Measurements from ENCODE around the gene C2orf42.
"Not testable (repeated sequence)": the region's sequence is repeated elsewhere in the genome, so short reads cannot be mapped to it uniquely, and the experiment has no call there.

The C2orf42 gene

DNA sequence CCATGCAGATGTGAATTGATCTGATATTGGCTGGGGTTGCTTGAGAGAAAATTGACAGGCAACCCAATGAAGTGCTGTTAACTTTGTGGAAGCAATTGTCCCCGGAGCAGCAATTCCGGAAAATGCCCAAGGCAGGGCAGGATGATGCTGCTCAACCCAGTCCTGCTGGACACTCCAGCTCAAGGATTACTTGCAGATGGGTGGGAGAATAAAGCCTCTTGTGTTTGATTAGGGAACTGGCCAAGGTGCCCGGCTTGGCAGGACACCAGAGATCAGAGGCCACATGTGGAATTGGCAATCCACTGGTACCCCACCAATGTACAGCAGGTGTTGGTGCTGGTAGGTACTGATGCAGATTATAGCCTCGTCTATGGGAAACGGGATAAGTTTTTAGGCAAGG lies 12.3 kb upstream of the C2orf42 start:
- H3K27ac ChIP-seq (ENCODE audit: low read depth, low read length, severe bottlenecking) = no peak overlapping the region
- no peaks in the 10 kb centered on the region for H3K9me3 ChIP-seq (ENCODE audit: control insufficient read depth, low read length)
- no peak overlapping the region for H3K4me3 ChIP-seq (ENCODE audit: extremely low read depth, insufficient read depth, low read length, poor library complexity, severe bottlenecking)
- no peaks in the 10 kb centered on the region for H3K36me3 ChIP-seq (ENCODE audit: control insufficient read depth, insufficient read depth, low read length)
- H3K4me1 ChIP-seq (ENCODE audit: control insufficient read depth, insufficient read depth, low read length, poor library complexity, severe bottlenecking) = no peaks in the 10 kb centered on the region
- 91 to 100% methylated on average over 5 of the region's 5 CpGs for WGBS, 2 experiments (ENCODE audit: insufficient coverage in 2 of 2)

DNA sequence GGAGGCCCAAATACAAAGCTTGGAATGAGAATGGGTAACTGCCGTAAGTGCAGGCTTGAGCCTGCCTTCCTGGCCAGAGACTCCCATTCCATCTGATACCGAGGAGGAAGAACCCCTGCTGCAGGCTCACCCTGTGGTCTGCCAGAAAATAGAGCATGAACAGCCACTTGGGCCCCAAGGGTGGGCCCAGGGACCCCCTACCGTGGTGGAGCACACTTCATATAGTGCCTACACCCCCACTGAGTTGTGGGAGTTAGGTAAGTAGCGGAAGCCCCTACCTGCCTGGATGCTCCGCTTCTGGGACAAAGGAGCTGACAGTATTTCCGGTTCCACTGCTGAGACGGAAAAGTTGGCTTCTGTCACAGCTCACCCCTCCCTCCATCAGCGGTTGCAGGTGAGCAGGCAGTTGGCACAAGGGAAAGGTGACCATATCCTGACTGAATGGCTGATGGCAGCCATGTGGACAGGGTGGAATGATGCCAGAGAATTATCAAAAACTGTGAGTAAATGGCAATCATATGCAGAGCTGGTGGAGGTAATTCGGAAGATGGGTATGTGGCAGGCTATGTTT lies 11.5 kb upstream of the C2orf42 start:
- no peak overlapping the region for H3K27ac ChIP-seq (ENCODE audit: low read depth, low read length, severe bottlenecking)
- 88 to 98% methylated on average over 6 to 8 of the region's 9 CpGs for WGBS, 2 experiments (ENCODE audit: insufficient coverage in 2 of 2)
- H3K9me3 ChIP-seq (ENCODE audit: control insufficient read depth, low read length) = no peaks in the 10 kb centered on the region
- no peak overlapping the region for H3K4me3 ChIP-seq (ENCODE audit: extremely low read depth, insufficient read depth, low read length, poor library complexity, severe bottlenecking)
- no peaks in the 10 kb centered on the region for H3K4me1 ChIP-seq (ENCODE audit: control insufficient read depth, insufficient read depth, low read length, poor library complexity, severe bottlenecking)
- no peaks in the 10 kb centered on the region for H3K36me3 ChIP-seq (ENCODE audit: control insufficient read depth, insufficient read depth, low read length)

DNA sequence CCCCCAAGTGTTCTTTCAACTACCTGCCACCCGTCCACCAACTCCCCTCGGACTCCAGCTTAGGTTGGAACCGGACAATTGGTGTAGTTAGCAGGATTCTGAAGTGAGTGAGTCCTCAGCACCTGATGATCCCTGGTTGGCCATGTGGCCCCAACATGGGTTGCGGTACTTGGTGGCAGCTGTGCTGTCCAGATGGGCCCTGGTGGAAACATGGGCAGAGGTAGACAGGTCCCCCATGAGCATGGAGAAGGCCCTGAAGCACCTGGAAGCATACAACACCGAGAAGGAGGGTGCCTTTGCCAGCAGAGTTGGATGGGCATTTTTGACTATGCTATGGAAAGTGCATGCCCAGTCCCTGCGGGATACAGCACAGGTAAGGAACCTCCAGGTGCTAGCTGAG lies 11.0 kb upstream of the C2orf42 start:
- H3K36me3 ChIP-seq (ENCODE audit: control insufficient read depth, insufficient read depth, low read length) = no peaks in the 10 kb centered on the region
- 91 to 100% methylated on average over 3 to 5 of the region's 6 CpGs for WGBS, 2 experiments (ENCODE audit: insufficient coverage in 2 of 2)

DNA sequence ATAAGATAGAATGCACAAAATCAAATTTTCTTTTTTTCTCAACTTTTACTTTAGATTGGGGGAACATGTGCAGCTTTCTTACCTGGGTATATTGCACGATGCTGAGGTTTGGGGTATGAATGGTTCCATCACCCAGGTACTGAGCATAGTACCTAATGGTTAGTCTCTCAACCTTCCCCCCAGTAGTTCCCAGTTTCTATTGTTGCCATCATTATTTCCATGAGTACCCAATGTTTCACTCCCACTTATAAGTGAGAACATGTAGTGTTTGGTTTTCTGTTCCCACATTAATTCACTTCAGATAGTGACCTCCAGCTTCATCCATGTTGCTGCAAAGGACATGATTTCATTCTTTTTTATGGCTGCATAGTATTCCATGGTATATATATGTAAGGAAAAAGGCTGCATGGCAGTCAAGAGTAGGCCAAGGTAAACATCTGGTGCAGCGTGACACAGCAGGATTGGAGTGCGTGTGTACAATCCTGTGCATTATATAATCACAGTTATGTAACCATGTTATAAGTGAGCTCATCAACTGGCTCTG lies 10.5 kb upstream of the C2orf42 start:
- WGBS, 2 experiments (ENCODE audit: insufficient coverage in 2 of 2) = 100% methylated on average over 2 of the region's 3 CpGs; no CpG with 5 or more reads in 1 of the 2 experiments

More for the DNA sequence above, 11.0 kb upstream of the C2orf42 start:
- Histone ChIP-seq H3K27ac (ENCODE audit: low read depth, low read length, severe bottlenecking) (no peak overlapping the region), H3K9me3 (ENCODE audit: control insufficient read depth, low read length) (no peaks in the 10 kb centered on the region), H3K4me3 (ENCODE audit: extremely low read depth, insufficient read depth, low read length, poor library complexity, severe bottlenecking) (no peak overlapping the region), H3K4me1 (ENCODE audit: control insufficient read depth, insufficient read depth, low read length, poor library complexity, severe bottlenecking) (no peaks in the 10 kb centered on the region)

DNA sequence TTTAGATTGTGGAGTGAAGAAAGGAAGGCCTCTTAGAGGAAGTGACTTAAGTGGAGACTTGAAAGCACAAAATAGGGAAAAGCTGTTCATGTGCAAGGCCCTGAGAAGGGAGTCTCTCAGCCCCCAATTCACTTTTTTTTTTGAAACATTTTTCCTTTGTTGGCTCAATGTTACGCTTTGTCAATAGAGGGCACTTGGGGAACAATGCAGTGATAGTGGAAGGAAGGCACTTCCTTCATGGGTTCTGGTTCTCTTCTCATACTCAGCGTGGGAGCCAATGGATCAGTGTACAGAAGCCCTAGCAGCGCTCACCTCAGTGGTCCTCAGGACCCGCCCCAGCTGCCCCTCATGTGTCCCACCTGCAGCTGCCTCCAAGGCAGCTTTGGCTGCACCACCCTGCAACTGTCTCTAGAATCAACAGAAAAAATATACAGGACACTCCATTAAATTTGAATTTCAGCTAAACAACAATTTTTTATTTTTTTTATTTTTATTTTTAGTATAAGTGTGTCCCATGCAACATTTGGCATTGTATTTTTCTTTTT lies 8.6 kb upstream of the C2orf42 start:
- no peaks in the 10 kb centered on the region for H3K36me3 ChIP-seq (ENCODE audit: control insufficient read depth, insufficient read depth, low read length)
- no peak overlapping the region for H3K27ac ChIP-seq (ENCODE audit: low read depth, low read length, severe bottlenecking)
- no peaks in the 10 kb centered on the region for H3K4me1 ChIP-seq (ENCODE audit: control insufficient read depth, insufficient read depth, low read length, poor library complexity, severe bottlenecking)
- WGBS, 2 experiments (ENCODE audit: insufficient coverage in 2 of 2) = 78 to 89% methylated on average over 3 to 4 of the region's 4 CpGs
- no peaks in the 10 kb centered on the region for H3K9me3 ChIP-seq (ENCODE audit: control insufficient read depth, low read length)
- H3K4me3 ChIP-seq (ENCODE audit: extremely low read depth, insufficient read depth, low read length, poor library complexity, severe bottlenecking) = no peak overlapping the region

More for the DNA sequence above, 10.5 kb upstream of the C2orf42 start:
- no peaks in the 10 kb centered on the region for H3K4me1 ChIP-seq (ENCODE audit: control insufficient read depth, insufficient read depth, low read length, poor library complexity, severe bottlenecking)
- no peaks in the 10 kb centered on the region for H3K36me3 ChIP-seq (ENCODE audit: control insufficient read depth, insufficient read depth, low read length)
- H3K27ac ChIP-seq (ENCODE audit: low read depth, low read length, severe bottlenecking) = no peak overlapping the region
- no peak overlapping the region for H3K4me3 ChIP-seq (ENCODE audit: extremely low read depth, insufficient read depth, low read length, poor library complexity, severe bottlenecking)
- no peaks in the 10 kb centered on the region for H3K9me3 ChIP-seq (ENCODE audit: control insufficient read depth, low read length)

DNA sequence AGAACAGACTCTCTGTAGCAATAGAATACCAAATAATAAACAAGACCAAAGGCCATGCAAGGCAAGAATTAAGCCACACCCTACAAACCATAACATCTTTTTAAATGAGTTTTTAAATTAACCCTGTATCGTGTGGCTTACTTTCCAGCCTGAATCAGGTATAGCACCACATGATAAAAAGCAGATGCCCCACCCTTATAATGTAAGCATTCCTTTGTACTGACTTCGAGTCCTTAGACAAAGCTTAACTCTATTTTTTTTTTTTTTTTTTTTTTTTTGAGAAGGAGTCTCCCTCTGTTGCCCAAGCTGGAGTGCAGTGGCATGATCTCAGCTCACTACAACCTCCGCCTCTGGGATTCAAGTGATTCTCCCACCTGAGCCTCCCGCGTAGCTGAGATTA lies 1.7 kb upstream of the C2orf42 start:
- WGBS, 2 experiments (ENCODE audit: insufficient coverage in 2 of 2) = 86 to 92% methylated on average over 4 of the region's 5 CpGs
- Histone ChIP-seq H3K4me3 (ENCODE audit: extremely low read depth, insufficient read depth, low read length, poor library complexity, severe bottlenecking) (no peak overlapping the region), H3K27ac (ENCODE audit: low read depth, low read length, severe bottlenecking) (no peak overlapping the region)

DNA sequence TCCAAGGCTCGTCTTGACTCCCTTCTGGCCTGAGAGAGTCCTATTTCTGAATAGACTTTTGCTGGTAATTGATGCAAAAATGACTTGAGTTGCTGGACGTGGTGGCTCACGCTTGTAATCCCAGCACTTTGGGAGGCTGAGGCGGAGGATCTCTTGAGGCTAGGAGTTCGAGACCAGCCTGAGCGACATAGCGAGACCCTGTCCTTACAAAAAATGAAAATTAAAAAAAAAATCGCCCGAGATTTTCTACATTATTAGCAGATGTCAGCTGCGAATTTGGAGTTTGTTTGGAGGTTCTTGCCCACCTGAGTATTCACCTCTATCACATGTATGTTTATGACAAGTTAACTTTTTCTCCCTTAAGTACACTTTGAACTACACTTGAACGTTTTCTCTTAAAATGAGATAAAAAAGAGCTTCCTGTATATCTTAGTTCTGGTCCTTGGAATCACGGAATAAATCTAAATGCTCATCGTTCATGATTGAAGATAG lies 471 bp upstream of the C2orf42 start:
- Histone ChIP-seq H3K4me1 (ENCODE audit: control insufficient read depth, insufficient read depth, low read length, poor library complexity, severe bottlenecking) (no peaks in the 10 kb centered on the region), H3K9me3 (ENCODE audit: control insufficient read depth, low read length) (no peaks in the 10 kb centered on the region), H3K4me3 (ENCODE audit: extremely low read depth, insufficient read depth, low read length, poor library complexity, severe bottlenecking) (peak overlapping the region; percentile 71), H3K27ac (ENCODE audit: low read depth, low read length, severe bottlenecking) (peak overlapping the region; percentile 95), H3K36me3 (ENCODE audit: control insufficient read depth, insufficient read depth, low read length) (no peaks in the 10 kb centered on the region)
- 81 to 88% methylated on average over 9 to 10 of the region's 13 CpGs for WGBS, 2 experiments (ENCODE audit: insufficient coverage in 2 of 2)

More for the DNA sequence above, 1.7 kb upstream of the C2orf42 start:
- Histone ChIP-seq H3K9me3 (ENCODE audit: control insufficient read depth, low read length) (no peaks in the 10 kb centered on the region), H3K36me3 (ENCODE audit: control insufficient read depth, insufficient read depth, low read length) (no peaks in the 10 kb centered on the region), H3K4me1 (ENCODE audit: control insufficient read depth, insufficient read depth, low read length, poor library complexity, severe bottlenecking) (no peaks in the 10 kb centered on the region)

DNA sequence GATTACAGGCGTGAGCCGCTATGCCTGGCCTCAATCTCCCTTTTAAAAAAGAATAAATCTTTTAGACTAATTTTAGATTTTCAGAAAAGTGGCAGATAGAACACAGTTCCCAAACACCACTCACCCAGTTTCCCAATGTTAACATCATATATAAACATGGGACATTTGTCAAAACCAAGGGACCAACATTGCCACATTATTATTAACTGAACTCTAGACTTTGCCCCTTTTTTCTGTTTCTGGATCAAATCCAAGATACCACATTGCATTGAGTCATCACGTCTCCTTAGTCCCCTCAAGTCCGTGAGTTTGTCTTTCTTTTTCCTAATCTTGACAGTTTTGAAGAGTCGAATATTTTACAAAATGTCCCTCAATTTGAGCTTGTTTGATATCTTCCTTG lies 2.4 kb downstream of the C2orf42 start:
- H3K9me3 ChIP-seq (ENCODE audit: control insufficient read depth, low read length) = no peaks in the 10 kb centered on the region
- WGBS, 2 experiments (ENCODE audit: insufficient coverage in 2 of 2) = 92 to 100% methylated on average over 2 of the region's 5 CpGs
- no peak overlapping the region for H3K27ac ChIP-seq (ENCODE audit: low read depth, low read length, severe bottlenecking)
- no peaks in the 10 kb centered on the region for H3K36me3 ChIP-seq (ENCODE audit: control insufficient read depth, insufficient read depth, low read length)
- no peak overlapping the region for H3K4me3 ChIP-seq (ENCODE audit: extremely low read depth, insufficient read depth, low read length, poor library complexity, severe bottlenecking)
- no peaks in the 10 kb centered on the region for H3K4me1 ChIP-seq (ENCODE audit: control insufficient read depth, insufficient read depth, low read length, poor library complexity, severe bottlenecking)

DNA sequence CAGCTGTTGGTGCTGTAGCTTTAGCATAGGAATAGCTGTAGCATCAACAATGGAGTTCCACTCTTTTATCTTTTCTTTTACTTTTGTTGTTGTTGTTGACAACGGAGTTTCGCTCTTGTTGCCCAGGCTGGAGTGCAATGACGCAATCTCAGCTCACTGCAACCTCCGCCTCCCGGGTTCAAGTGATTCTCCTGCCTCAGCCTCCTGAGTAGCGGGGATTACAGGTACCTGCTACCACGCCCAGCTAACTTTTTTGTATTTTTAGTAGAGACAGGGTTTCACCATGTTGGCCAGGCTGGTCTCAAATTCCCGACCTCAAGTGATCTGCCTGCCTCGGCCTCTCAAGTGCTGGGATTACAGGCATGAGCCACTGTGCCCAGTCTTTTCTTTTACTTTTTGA lies 3.6 kb downstream of the C2orf42 start:
- not testable (repeated sequence) for H3K4me3 ChIP-seq (ENCODE audit: extremely low read depth, insufficient read depth, low read length, poor library complexity, severe bottlenecking)
- WGBS, 2 experiments (ENCODE audit: insufficient coverage in 2 of 2) = 95 to 98% methylated on average over 9 of the region's 9 CpGs

DNA sequence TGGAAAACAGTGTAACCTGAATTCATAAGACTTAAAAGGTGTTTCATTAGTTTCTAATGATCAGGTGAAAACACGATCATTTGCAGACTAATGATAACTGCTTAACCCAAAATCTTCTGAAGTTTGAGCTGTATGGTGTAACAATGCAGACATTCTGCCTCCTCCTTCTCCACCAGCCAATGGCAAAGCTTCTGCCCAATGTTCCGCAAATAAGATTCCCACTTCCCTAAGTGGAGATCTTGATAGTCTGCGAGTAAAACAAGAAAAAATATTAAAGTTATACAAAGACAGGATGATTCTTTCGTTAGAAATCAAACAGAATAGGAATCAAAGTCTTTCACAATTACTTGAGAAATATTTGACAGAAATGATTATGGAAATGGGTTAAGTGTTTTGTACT lies 8.1 kb downstream of the C2orf42 start:
- Histone ChIP-seq H3K9me3 (ENCODE audit: control insufficient read depth, low read length) (no peaks in the 10 kb centered on the region), H3K4me3 (ENCODE audit: extremely low read depth, insufficient read depth, low read length, poor library complexity, severe bottlenecking) (no peak overlapping the region), H3K36me3 (ENCODE audit: control insufficient read depth, insufficient read depth, low read length) (peaks cover 39% of the 10 kb centered on the region), H3K27ac (ENCODE audit: low read depth, low read length, severe bottlenecking) (no peak overlapping the region), H3K4me1 (ENCODE audit: control insufficient read depth, insufficient read depth, low read length, poor library complexity, severe bottlenecking) (no peaks in the 10 kb centered on the region)
- 100% methylated on average over 1 of the region's 4 CpGs; no CpG with 5 or more reads in 1 of the 2 experiments for WGBS, 2 experiments (ENCODE audit: insufficient coverage in 2 of 2)

More for the DNA sequence above, 3.6 kb downstream of the C2orf42 start:
- not testable (repeated sequence) for H3K4me1 ChIP-seq (ENCODE audit: control insufficient read depth, insufficient read depth, low read length, poor library complexity, severe bottlenecking); H3K9me3 ChIP-seq (ENCODE audit: control insufficient read depth, low read length); H3K36me3 ChIP-seq (ENCODE audit: control insufficient read depth, insufficient read depth, low read length); H3K27ac ChIP-seq (ENCODE audit: low read depth, low read length, severe bottlenecking)

DNA sequence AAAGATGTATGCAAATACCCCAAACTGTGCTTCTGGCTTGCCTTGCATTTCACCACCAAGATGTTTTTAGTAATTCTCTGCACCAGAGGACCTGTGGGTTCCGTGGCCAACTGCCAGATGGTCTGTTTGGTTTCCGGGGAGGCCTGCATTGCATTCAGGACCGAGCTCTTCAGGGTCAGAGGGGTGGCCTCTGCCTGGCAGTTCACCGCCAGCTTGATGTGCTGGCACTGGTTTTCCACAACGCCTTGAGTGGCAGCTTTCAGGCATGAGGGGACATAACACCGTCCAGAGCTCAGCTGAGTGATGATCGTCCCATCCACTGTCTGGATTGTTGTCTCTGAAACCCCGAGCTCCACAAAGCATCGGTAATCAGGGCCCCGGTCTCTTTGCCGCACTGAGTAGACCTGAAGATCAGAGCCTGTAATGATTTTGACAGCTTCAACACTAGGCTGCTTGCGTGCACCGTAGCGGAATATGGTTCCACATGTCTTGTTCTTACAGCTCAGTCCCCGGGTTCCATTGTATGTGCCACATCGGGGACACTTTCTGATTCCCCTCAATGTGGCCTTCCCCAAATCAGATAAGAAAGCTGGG lies 9.4 kb downstream of the C2orf42 start:
- Histone ChIP-seq H3K4me3 (ENCODE audit: extremely low read depth, insufficient read depth, low read length, poor library complexity, severe bottlenecking) (no peak overlapping the region), H3K36me3 (ENCODE audit: control insufficient read depth, insufficient read depth, low read length) (peaks cover 50% of the 10 kb centered on the region)
- WGBS, 2 experiments (ENCODE audit: insufficient coverage in 2 of 2) = 96% methylated on average over 15 to 16 of the region's 16 CpGs

More for the DNA sequence above, 9.4 kb downstream of the C2orf42 start:
- Histone ChIP-seq H3K4me1 (ENCODE audit: control insufficient read depth, insufficient read depth, low read length, poor library complexity, severe bottlenecking) (no peaks in the 10 kb centered on the region), H3K9me3 (ENCODE audit: control insufficient read depth, low read length) (no peaks in the 10 kb centered on the region), H3K27ac (ENCODE audit: low read depth, low read length, severe bottlenecking) (no peak overlapping the region)

Measured in mesodermal cell (in vitro differentiated cells).